Small intestine (tissue), 7 donors: ENCODE results near the gene TRAF6. TPM values are rescaled to one million over a fixed set of nuclear protein-coding genes. Genes with fewer than 3 reads are reported as not detected.

ENCODE experiments used
- DNase-seq, 2 donors: peaks; one replicate each; pipeline versions ENCODE4 v3.0.0 to v3.0.0-alpha.2; 2013
- FAIRE-seq: peaks from 2 replicates; lab custom pipeline; 2012; peaks lifted over from hg19 to GRCh38; lab: Jason Lieb, UNC
- H3K27ac ChIP-seq, 3 donors: one replicate each; pipeline ENCODE4 v1.5.1; 2013; ENCODE audit warnings: low read length in 2 of 3, mild to moderate bottlenecking in 2 of 3, control low read depth in 1 of 3, inconsistent platforms in 1 of 3, low read depth in 1 of 3, moderate library complexity in 1 of 3
- H3K27me3 ChIP-seq, 3 donors: one replicate each; pipeline ENCODE4 v1.6.1; 2013; ENCODE audit warnings: low read length in 3 of 3, inconsistent platforms in 1 of 3; ENCODE audit not compliant: control insufficient read depth in 3 of 3, insufficient read depth in 3 of 3
- H3K36me3 ChIP-seq, 3 donors: one replicate each; pipeline ENCODE4 v1.6.1; 2013; ENCODE audit warnings: low read length in 3 of 3, inconsistent platforms in 1 of 3, low read depth in 1 of 3, mild to moderate bottlenecking in 1 of 3, moderate library complexity in 1 of 3; ENCODE audit not compliant: control insufficient read depth in 3 of 3, insufficient read depth in 2 of 3
- H3K4me1 ChIP-seq, 3 donors: one replicate each; pipeline ENCODE4 v1.6.1; 2013; ENCODE audit warnings: low read length in 2 of 3, inconsistent platforms in 1 of 3, low read depth in 1 of 3, mild to moderate bottlenecking in 1 of 3, moderate library complexity in 1 of 3; ENCODE audit not compliant: control insufficient read depth in 3 of 3, insufficient read depth in 2 of 3
- H3K4me3 ChIP-seq, 3 donors: one replicate each; pipeline ENCODE4 v1.5.1; 2013; ENCODE audit warnings: low read length in 3 of 3, control low read depth in 1 of 3, inconsistent platforms in 1 of 3, low read depth in 1 of 3, mild to moderate bottlenecking in 1 of 3, moderate library complexity in 1 of 3
- H3K9me3 ChIP-seq, 2 donors: one replicate each; pipeline ENCODE4 v1.6.1; 2013; ENCODE audit warnings: low read depth in 1 of 2, low read length in 1 of 2; ENCODE audit not compliant: control insufficient read depth in 2 of 2, insufficient read depth in 1 of 2
- WGBS, 3 donors: extraction: QIAGEN DNeasy Blood & Tissue Kit; methylation state at CpG; one replicate each; pipeline ENCODE4 v1.1.7; 2013; 5-methylcytosine and 5-hydroxymethylcytosine counted together
- polyA plus RNA-seq, 4 donors: library from polyadenylated mRNA; stranded (reverse) in 3 of 4; unstranded in 1 of 4; fragments of 200-250 nt in 3 of 4; fragments of 120-200 nt in 1 of 4; gene quantifications; one replicate each; pipeline versions ENCODE4 v1.2.1 to v1.2.3, GENCODE V29; 2013
- donor health status: healthy with polysubstance abuse.
- donor health status: control.
- donor health status: control.
- donor health status: Bipolar disorder and iron deficiency.
- donor health status: healthy.

The TRAF6 gene
- polyA plus RNA-seq, 4 donors = 3.6 to 22.1 (median 4.6) TPM

- Histone ChIP-seq H3K27ac (peak overlapping the region in 1 of 3 donors; percentile 17), H3K4me1 (peaks cover 1 to 42% (median 4%) of the 10 kb centered on the region in 3 donors), H3K36me3 (peaks cover 0 to 83% (median 0%) of the 10 kb centered on the region in 3 donors), H3K27me3 (no peaks in the 10 kb centered on the region), H3K9me3 (no peaks in the 10 kb centered on the region), H3K4me3 (no peak overlapping the region)
- DNase-seq (peak in 1 of 2 donors; percentile 36), FAIRE-seq (no peak)
- WGBS, 3 donors = 67 to 74% (median 69%) methylated on average over 3 of the region's 3 CpGs
Measured at GRCh38 chr11:36453678-36454077, 56.4 kb downstream of the TRAF6 start.

- Histone ChIP-seq H3K27me3 (no peaks in the 10 kb centered on the region), H3K4me3 (no peak overlapping the region), H3K27ac (no peak overlapping the region), H3K9me3 (no peaks in the 10 kb centered on the region), H3K4me1 (peaks cover 1 to 42% (median 4%) of the 10 kb centered on the region in 3 donors), H3K36me3 (peaks cover 0 to 83% (median 0%) of the 10 kb centered on the region in 3 donors)
- DNase-seq (peak; percentile 41 to 47), FAIRE-seq (no peak)
- 0 to 20% (median 6%) methylated on average over 1 of the region's 1 CpG for WGBS, 3 donors
Measured at GRCh38 chr11:36452961-36453360, 57.1 kb downstream of the TRAF6 start.

DNA sequence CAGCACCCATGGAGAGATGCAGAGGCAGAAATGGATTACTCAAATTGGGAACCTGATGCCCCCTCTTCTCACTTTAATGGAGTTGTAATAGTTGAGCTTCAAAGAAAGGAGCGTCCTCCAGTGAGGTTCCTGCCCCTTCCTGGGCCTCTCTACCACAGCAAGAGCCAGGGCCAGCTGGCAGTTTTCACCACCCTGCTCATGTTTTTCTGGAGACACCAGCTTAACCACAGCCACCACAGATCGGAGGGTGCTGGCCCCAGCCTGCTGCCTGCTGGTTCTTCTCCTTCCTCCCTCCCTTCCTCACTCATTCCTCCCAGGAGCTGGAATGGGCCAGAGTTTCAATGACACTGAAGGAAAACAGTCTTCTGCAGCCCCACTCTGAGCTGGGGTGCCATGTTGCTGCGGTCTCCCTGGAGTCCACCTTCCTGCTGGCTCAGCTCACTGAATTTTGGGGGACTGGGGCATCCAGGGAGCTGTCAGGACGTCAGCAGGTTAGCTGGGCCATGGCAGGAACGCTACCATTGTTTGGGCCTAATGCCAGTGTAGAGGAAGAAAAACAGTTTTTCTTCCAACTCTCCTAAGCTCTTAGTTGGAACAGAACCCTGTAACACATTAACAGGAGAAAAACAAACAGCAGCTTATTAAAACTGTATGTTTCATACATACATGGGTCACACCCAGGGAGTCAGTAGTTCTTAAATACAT, 57.7 kb downstream of the TRAF6 start:
- no peak overlapping the region for H3K4me3 ChIP-seq
- no peak for FAIRE-seq
- 68 to 84% (median 79%) methylated on average over 5 of the region's 5 CpGs for WGBS, 3 donors
- no peak for DNase-seq
- peaks cover 0 to 83% (median 0%) of the 10 kb centered on the region in 3 donors for H3K36me3 ChIP-seq
- no peaks in the 10 kb centered on the region for H3K27me3 ChIP-seq
- peaks cover 1 to 42% (median 4%) of the 10 kb centered on the region in 3 donors for H3K4me1 ChIP-seq
- H3K27ac ChIP-seq = peak overlapping the region in 1 of 3 donors; percentile 39
- H3K9me3 ChIP-seq = no peaks in the 10 kb centered on the region

DNA sequence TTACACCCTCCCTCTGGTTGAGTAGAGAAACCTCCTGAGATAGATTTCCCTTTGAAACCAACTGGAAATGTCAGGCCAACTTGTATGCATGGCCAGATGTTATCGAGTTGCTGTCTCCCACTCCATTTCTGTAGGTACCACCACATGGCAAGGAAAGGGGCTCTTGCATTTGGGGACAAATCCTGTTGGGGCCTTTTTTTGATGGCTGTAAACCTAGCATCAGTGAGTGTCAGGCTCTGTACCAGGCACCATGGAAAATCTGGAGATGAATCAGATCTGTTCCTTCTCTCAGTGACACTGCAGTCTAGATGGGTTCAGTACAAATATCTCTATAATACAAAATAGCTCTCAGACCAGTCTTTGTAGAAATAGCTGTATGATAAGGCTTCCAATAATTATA, 58.4 kb downstream of the TRAF6 start:
- H3K27me3 ChIP-seq = no peaks in the 10 kb centered on the region
- DNase-seq (no peak), FAIRE-seq (no peak)
- peaks cover 0 to 84% (median 0%) of the 10 kb centered on the region in 3 donors for H3K36me3 ChIP-seq
- no peak overlapping the region for H3K4me3 ChIP-seq
- WGBS, 3 donors = 83 to 96% (median 88%) methylated on average over 1 of the region's 1 CpG
- H3K4me1 ChIP-seq = peaks cover 1 to 42% (median 4%) of the 10 kb centered on the region in 3 donors
- H3K9me3 ChIP-seq = no peaks in the 10 kb centered on the region
- H3K27ac ChIP-seq = no peak overlapping the region

DNA sequence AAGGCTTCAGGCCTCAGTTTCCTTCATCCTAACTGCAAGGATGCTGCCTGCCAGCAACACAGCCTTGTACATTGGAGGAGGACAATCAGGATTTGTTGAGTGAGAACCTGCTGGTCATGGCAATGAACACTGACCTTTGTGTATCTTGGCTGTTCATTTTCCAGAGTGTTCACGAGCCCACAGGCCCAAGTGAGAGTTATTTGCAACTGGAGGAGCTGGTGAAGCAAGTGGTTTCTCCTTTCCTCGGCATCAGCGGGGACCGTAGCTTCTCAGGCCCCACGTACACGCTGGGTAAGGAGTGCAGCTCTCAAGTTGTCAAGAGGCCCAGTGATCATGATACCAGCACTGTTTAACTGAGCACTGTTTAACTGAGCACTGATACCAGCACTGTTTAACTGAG, 59.0 kb downstream of the TRAF6 start:
- 91 to 98% (median 96%) methylated on average over 6 of the region's 6 CpGs for WGBS, 3 donors

DNA sequence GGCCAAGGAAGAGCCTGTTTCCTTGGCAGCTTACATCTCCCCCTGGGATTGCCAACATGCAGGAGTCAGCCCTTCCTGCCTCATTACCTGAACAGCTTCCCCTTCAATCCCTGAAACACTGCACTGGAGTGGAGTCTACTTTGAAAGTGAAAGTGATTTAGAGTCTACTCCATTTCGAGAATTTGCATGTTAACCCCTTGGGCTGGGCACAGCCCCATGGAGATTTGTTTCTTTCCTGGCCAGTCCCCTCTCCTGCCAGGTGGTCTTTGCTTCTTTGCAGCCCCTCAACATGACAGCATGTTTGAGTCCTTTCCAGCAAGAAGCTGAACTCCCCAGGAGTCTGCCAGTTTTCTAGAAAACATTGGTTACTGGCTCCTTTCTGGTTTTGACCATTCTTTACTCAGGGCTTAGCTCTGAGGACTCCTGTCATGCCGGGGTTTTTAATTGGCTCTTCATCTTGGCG, 59.9 kb downstream of the TRAF6 start:
- H3K4me3 ChIP-seq = no peak overlapping the region
- FAIRE-seq (no peak), DNase-seq (peak; percentile 51 to 63)
- no peaks in the 10 kb centered on the region for H3K9me3 ChIP-seq
- 13 to 31% (median 20%) methylated on average over 3 of the region's 3 CpGs for WGBS, 3 donors
- no peaks in the 10 kb centered on the region for H3K27me3 ChIP-seq
- no peak overlapping the region for H3K27ac ChIP-seq
- peaks cover 0 to 77% (median 0%) of the 10 kb centered on the region in 3 donors for H3K36me3 ChIP-seq
- H3K4me1 ChIP-seq = peaks cover 1 to 38% (median 4%) of the 10 kb centered on the region in 3 donors

More for the DNA sequence above, 59.0 kb downstream of the TRAF6 start:
- Histone ChIP-seq H3K4me3 (no peak overlapping the region), H3K27ac (no peak overlapping the region), H3K9me3 (no peaks in the 10 kb centered on the region), H3K36me3 (peaks cover 0 to 84% (median 0%) of the 10 kb centered on the region in 3 donors), H3K27me3 (no peaks in the 10 kb centered on the region), H3K4me1 (peaks cover 1 to 42% (median 4%) of the 10 kb centered on the region in 3 donors)
- FAIRE-seq (no peak), DNase-seq (no peak)

GRCh38 chr11:36449561-36450096, 60.4 kb downstream of the TRAF6 start:
- FAIRE-seq = no peak
- Histone ChIP-seq H3K27me3 (no peaks in the 10 kb centered on the region), H3K36me3 (peaks cover 0 to 71% (median 0%) of the 10 kb centered on the region in 3 donors), H3K27ac (no peak overlapping the region), H3K9me3 (no peaks in the 10 kb centered on the region), H3K4me3 (no peak overlapping the region), H3K4me1 (peaks cover 1 to 37% (median 4%) of the 10 kb centered on the region in 3 donors)
- no peak for DNase-seq
- WGBS, 3 donors = 73 to 81% (median 78%) methylated on average over 5 of the region's 5 CpGs

DNA sequence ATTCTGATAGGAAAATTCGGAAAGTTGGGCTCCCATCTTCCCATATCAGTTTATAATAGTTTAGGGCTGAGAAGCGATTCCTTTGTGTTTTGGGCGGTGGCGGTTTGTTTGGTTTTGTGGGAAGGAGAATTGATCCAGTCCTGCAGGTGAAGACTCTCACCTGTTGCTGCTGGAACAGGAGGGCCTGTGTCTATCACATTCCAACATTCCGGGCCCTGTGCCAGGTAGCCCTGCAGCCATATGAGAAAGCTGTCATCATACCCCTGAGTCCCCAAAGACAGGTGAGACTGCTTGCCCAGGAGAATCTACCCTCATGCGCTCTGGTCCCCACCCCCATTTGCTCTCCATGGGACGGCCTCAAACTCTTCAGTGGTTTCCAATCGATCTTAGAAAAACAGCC, 62.1 kb downstream of the TRAF6 start:
- WGBS, 3 donors = 29 to 66% (median 45%) methylated on average over 8 of the region's 8 CpGs
- H3K36me3 ChIP-seq = peaks cover 0 to 61% (median 0%) of the 10 kb centered on the region in 3 donors

More for the DNA sequence above, 62.1 kb downstream of the TRAF6 start:
- H3K9me3 ChIP-seq = no peaks in the 10 kb centered on the region
- FAIRE-seq (no peak), DNase-seq (no peak)
- no peak overlapping the region for H3K4me3 ChIP-seq
- peaks cover 1 to 22% (median 4%) of the 10 kb centered on the region in 3 donors for H3K4me1 ChIP-seq
- H3K27me3 ChIP-seq = no peaks in the 10 kb centered on the region
- H3K27ac ChIP-seq = no peak overlapping the region
